HepG2 (cell line): ENCODE measurements around the gene HAX1. TPM values are rescaled to one million over a fixed set of nuclear protein-coding genes. Genes with fewer than 3 reads are reported as not detected.

Source experiments
- ATAC-seq: fragments of 200-7000 bp; cut with Tn5 transposase; 3 replicates; pipeline ENCODE4 v1.9.1; 2020; ENCODE audit warnings: mild to moderate bottlenecking, moderate library complexity
- BruUV-seq: library from RNA; stranded (reverse); fragments of 400-500 nt; replicated peaks from 2 replicates; lab custom pipeline; 2021; lab: Mats Ljungman, UMichigan
- CTCF ChIA-PET: fragments of 300-600 bp; formaldehyde crosslinking; extraction: SDS; loops from one replicate; lab custom pipeline; 2021; ENCODE audit warnings: low total read pairs, inconsistent platforms, low intra/inter-chr PET ratio; lab: Yijun Ruan, JAX
- POLR2A ChIA-PET: fragments of 350-600 bp; sonication (Branson Sonifier 250); formaldehyde crosslinking; loops from one replicate; lab custom pipeline; 2020; ENCODE audit warnings: antibody characterized with exemption, inconsistent platforms; lab: Yijun Ruan, JAX
- DNase-seq: peaks from one replicate; pipeline ENCODE4 v3.0.0-alpha.2; 2015; ENCODE audit warnings: low spot score
- FAIRE-seq: peaks from 3 replicates; lab custom pipeline; 2011; peaks lifted over from hg19 to GRCh38; lab: Jason Lieb, UNC
- H2AFZ ChIP-seq: one replicate; pipeline ENCODE4 v1.6.1; 2011; ENCODE audit warnings: low read length, inconsistent platforms
- H3K27ac ChIP-seq: fragments of 300-600 bp; 3 replicates; pipeline ENCODE4 v1.8.0; 2011; ENCODE audit warnings: mixed run types, mild to moderate bottlenecking, mixed read lengths, low read length, inconsistent platforms; ENCODE audit not compliant: insufficient read depth; ENCODE audit errors: extremely low read length
- H3K27me3 ChIP-seq, 2 experiments: fragments of 200-600 bp in 1 of 2; 2 replicates in 1 of 2; 3 replicates in 1 of 2; pipeline versions ENCODE4 v1.6.0 to v1.8.0; 2011; ENCODE audit warnings: low read length in 2 of 2, mild to moderate bottlenecking in 2 of 2, moderate library complexity in 2 of 2, inconsistent platforms in 1 of 2; ENCODE audit not compliant: insufficient read depth in 2 of 2, control insufficient read depth in 1 of 2
- H3K36me3 ChIP-seq, 2 experiments: fragments of 200-600 bp in 1 of 2; replicated peaks in 1 of 2; 2 replicates in 1 of 2; 3 replicates in 1 of 2; pipeline versions ENCODE4 v1.5.1 to v1.8.0; 2011; ENCODE audit warnings: low read length in 2 of 2, inconsistent platforms in 1 of 2; ENCODE audit not compliant: insufficient read depth in 2 of 2, control insufficient read depth in 1 of 2
- H3K4me1 ChIP-seq: 2 replicates; pipeline ENCODE4 v1.5.1; 2012; ENCODE audit warnings: low read length, inconsistent platforms; ENCODE audit not compliant: insufficient read depth
- H3K4me2 ChIP-seq: 2 replicates; pipeline ENCODE4 v1.6.0; 2011; ENCODE audit warnings: low read depth, low read length, inconsistent platforms
- H3K4me3 ChIP-seq, 3 experiments: fragments of 200-600 bp in 1 of 3; sonication (generic), shearing (Covaris generic) in 1 of 3; replicated peaks in 1 of 3; 2 replicates each; pipeline ENCODE4 v1.5.1; 2011 to 2016; ENCODE audit warnings: low read length in 3 of 3, inconsistent platforms in 2 of 3, low read depth in 2 of 3, mild to moderate bottlenecking in 2 of 3, control low read depth in 1 of 3, mixed read lengths in 1 of 3; ENCODE audit not compliant: insufficient read depth in 1 of 3
- H3K79me2 ChIP-seq: one replicate; pipeline ENCODE4 v1.6.1; 2011; ENCODE audit warnings: low read length, inconsistent platforms; ENCODE audit not compliant: insufficient read depth
- H3K9ac ChIP-seq: 2 replicates; pipeline ENCODE4 v1.6.0; 2011; ENCODE audit warnings: mild to moderate bottlenecking, low read depth, low read length, inconsistent platforms; ENCODE audit not compliant: insufficient read depth
- H3K9me3 ChIP-seq: 2 replicates; pipeline ENCODE4 v1.5.1; 2012; ENCODE audit warnings: mild to moderate bottlenecking, low read length
- H4K20me1 ChIP-seq: 2 replicates; pipeline ENCODE4 v1.6.0; 2011; ENCODE audit warnings: inconsistent platforms, mild to moderate bottlenecking, low read length, moderate library complexity; ENCODE audit not compliant: insufficient read depth
- BRD4 ChIP-seq: sonication (generic); formaldehyde crosslinking; IDR thresholded peaks from 2 replicates; pipeline ENCODE4 v1.4.0; 2020; ENCODE audit warnings: missing genetic modification reagents
- FOXA1 ChIP-seq, 2 experiments: fragments of 450-650 bp in 1 of 2; sonication (generic) in 1 of 2; formaldehyde crosslinking in 1 of 2; IDR thresholded peaks; 2 replicates each; pipeline versions ENCODE4 v1.4.0 to v1.6.1; 2016 to 2020; ENCODE audit warnings: missing genetic modification reagents in 1 of 2
- SIN3A ChIP-seq: IDR thresholded peaks from 2 replicates; pipeline ENCODE4 v1.6.1; 2011; ENCODE audit warnings: low read depth, mild to moderate bottlenecking, control low read depth, low read length, borderline replicate concordance
- ZFP37 ChIP-seq: sonication (generic); formaldehyde crosslinking; IDR thresholded peaks from 2 replicates; pipeline ENCODE4 v1.4.0; 2020; ENCODE audit warnings: missing genetic modification reagents, borderline replicate concordance
- ZKSCAN5 ChIP-seq: sonication (generic); formaldehyde crosslinking; IDR thresholded peaks from 2 replicates; pipeline ENCODE4 v1.5.1; 2020; ENCODE audit warnings: mild to moderate bottlenecking, missing genetic modification reagents
- ZNF10 ChIP-seq: sonication (generic); formaldehyde crosslinking; IDR thresholded peaks from 2 replicates; pipeline ENCODE4 v1.4.0; 2020; ENCODE audit warnings: mild to moderate bottlenecking, low read depth, missing genetic modification reagents, borderline replicate concordance
- ZNF101 ChIP-seq: sonication (generic); formaldehyde crosslinking; IDR thresholded peaks from 2 replicates; pipeline ENCODE4 v1.4.0; 2020; ENCODE audit warnings: mild to moderate bottlenecking, low read depth, missing genetic modification reagents, borderline replicate concordance
- ZNF224 ChIP-seq: sonication (generic); formaldehyde crosslinking; IDR thresholded peaks from 2 replicates; pipeline ENCODE4 v1.5.0; 2020; ENCODE audit warnings: mild to moderate bottlenecking, missing genetic modification reagents
- ZNF331 ChIP-seq: sonication (generic); formaldehyde crosslinking; IDR thresholded peaks from 2 replicates; pipeline ENCODE4 v1.4.0; 2020; ENCODE audit warnings: missing genetic modification reagents
- WGBS: methylation state at CpG from one replicate; pipeline ENCODE4 v1.1.6; 2017; ENCODE audit warnings: low lambda C conversion rate; 5-methylcytosine and 5-hydroxymethylcytosine counted together
- in situ Hi-C: cut with HindIII; loops from 2 replicates; pipeline ENCODE4 v1.10.0; 2017; ENCODE audit warnings: low pct_unique_long_range_greater_than_20kb; ENCODE audit not compliant: extremely low pct_ligation_motif_present
- intact Hi-C: fragments of 100-400 bp; cut with micrococcal nuclease; formaldehyde crosslinking; loops from one replicate; pipeline ENCODE4 v1.10.0; 2022; ENCODE audit not compliant: unreplicated experiment
- polyA plus RNA-seq, 8 experiments: library from polyadenylated mRNA; depleted of rRNA in 3 of 8; stranded (reverse) in 7 of 8; unstranded in 1 of 8; fragments of >200 nt; fragmentation: Illumina TruSeq in 4 of 8; extraction: Trizol in 4 of 8; gene quantifications; 2 replicates each; pipeline versions ENCODE4 v1.2.1 to v1.2.3, GENCODE V29; 2011 to 2016; ENCODE audit warnings: low read depth in 4 of 8, missing spikeins in 1 of 8, mixed read lengths in 1 of 8; ENCODE audit not compliant: insufficient read depth in 1 of 8
- total RNA-seq, 5 experiments: library from RNA; depleted of rRNA; stranded (reverse); fragments of >200 nt; fragmentation: Illumina TruSeq; extraction: Trizol; gene quantifications; 2 replicates each; pipeline ENCODE4 v1.2.3, GENCODE V29; 2016; ENCODE audit warnings: low read depth in 1 of 5
- TF ChIP-seq, protein P1 (sequence below): sonication (generic); formaldehyde crosslinking; IDR thresholded peaks from 2 replicates; pipeline ENCODE4 v1.5.1; 2020; ENCODE audit warnings: missing genetic modification reagents, mild to moderate bottlenecking, borderline replicate concordance
- TF ChIP-seq, protein P2 (sequence below): sonication (generic); formaldehyde crosslinking; IDR thresholded peaks from 2 replicates; pipeline ENCODE4 v1.8.0; 2022; ENCODE audit warnings: missing genetic modification reagents, mild to moderate bottlenecking, moderate library complexity, borderline replicate concordance
- TF ChIP-seq, protein P3 (sequence below): sonication (generic); formaldehyde crosslinking; IDR thresholded peaks from 2 replicates; pipeline ENCODE4 v1.5.0; 2020; ENCODE audit warnings: mild to moderate bottlenecking, missing genetic modification reagents, borderline replicate concordance
- TF ChIP-seq, protein P4 (sequence below): IDR thresholded peaks from 2 replicates; pipeline ENCODE4 v1.6.1; 2012; ENCODE audit warnings: inconsistent platforms
- TF ChIP-seq, protein P5 (sequence below): sonication (generic); formaldehyde crosslinking; IDR thresholded peaks from 2 replicates; pipeline ENCODE4 v1.8.0; 2022; ENCODE audit warnings: mild to moderate bottlenecking, missing genetic modification reagents, borderline replicate concordance

HAX1 gene
- total and polyA plus RNA-seq, 2 of the 13 experiments (the other 11 are each of a cell fraction or from before 2014, with no cell fraction given) = 89.2 to 128 TPM

DNA sequence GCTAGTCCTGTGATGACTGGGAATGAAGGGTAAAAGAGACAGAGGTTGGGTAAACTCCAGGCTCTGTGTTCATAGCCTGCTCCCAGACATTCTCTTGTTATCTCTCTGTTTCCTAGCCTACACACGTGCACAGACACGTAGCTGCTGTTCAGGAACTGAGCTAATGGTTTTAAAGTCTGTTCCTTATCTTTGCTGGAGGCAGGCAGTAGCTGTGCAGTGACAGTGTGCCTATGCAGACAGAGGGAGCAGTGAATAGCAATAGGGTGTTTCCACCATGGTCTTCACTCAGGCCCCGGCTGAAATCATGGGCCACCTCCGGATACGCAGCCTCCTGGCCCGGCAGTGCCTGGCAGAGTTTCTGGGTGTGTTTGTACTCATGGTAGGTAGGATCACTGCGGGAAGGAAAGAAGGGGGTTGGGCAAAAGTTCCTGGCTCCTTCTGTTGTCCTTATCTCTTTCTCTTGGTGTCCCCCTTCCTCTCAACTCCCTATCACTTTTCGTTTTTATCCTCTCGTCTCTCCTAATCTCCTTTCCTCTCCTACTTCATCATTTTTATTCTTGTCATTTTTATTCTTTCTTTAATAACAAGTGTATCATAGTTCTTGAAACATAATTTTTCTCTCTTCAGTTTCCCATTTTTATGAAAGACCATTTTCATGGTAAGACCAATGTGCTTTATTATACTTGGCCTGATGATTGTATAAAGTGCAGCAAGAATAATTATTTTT, 48.6 kb downstream of the HAX1 start, which contains the start of gene AQP10:
Gene AQP10, plus strand, starts transcription at position 212 of the 727 bp plus-strand sequence. Its CDS starts 63 bp downstream, at position 275.
- WGBS = 2% methylated on average over 5 of the region's 9 CpGs
- Histone ChIP-seq H3K27me3 (peaks cover 7 to 9% of the 10 kb centered on the region in 2 experiments; a peak in 3 of 5 replicates), H4K20me1 (no peaks in the 10 kb centered on the region), H2AFZ (no peak within 1 kb of the TSS), H3K4me1 (peaks cover 19% of the 10 kb centered on the region), H3K27ac (no peak within 1 kb of the TSS), H3K9me3 (no peaks in the 10 kb centered on the region), H3K4me3 (no peak within 1 kb of the TSS), H3K36me3 (no peaks in the 10 kb centered on the region), H3K9ac (no peak within 1 kb of the TSS), H3K4me2 (peak within 1 kb of the TSS; percentile 55), H3K79me2 (no peaks in the 10 kb centered on the region)
- CTCF ChIA-PET = no interaction called here
- intact Hi-C loops = no loop called here
- FAIRE-seq (peak; percentile 50), ATAC-seq (peak; percentile 56), DNase-seq (peak; percentile 63)
- POLR2A ChIA-PET = no interaction called here
- in situ Hi-C loops = no loop called here
- no TSS peak for BruUV-seq
- TF ChIP-seq, protein P1, sequence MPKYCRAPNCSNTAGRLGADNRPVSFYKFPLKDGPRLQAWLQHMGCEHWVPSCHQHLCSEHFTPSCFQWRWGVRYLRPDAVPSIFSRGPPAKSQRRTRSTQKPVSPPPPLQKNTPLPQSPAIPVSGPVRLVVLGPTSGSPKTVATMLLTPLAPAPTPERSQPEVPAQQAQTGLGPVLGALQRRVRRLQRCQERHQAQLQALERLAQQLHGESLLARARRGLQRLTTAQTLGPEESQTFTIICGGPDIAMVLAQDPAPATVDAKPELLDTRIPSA = no peak
- TF ChIP-seq, protein P2, sequence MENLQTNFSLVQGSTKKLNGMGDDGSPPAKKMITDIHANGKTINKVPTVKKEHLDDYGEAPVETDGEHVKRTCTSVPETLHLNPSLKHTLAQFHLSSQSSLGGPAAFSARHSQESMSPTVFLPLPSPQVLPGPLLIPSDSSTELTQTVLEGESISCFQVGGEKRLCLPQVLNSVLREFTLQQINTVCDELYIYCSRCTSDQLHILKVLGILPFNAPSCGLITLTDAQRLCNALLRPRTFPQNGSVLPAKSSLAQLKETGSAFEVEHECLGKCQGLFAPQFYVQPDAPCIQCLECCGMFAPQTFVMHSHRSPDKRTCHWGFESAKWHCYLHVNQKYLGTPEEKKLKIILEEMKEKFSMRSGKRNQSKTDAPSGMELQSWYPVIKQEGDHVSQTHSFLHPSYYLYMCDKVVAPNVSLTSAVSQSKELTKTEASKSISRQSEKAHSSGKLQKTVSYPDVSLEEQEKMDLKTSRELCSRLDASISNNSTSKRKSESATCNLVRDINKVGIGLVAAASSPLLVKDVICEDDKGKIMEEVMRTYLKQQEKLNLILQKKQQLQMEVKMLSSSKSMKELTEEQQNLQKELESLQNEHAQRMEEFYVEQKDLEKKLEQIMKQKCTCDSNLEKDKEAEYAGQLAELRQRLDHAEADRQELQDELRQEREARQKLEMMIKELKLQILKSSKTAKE (CRISPR knock-in tag) = peak; percentile 79
- TF ChIP-seq, protein P3, sequence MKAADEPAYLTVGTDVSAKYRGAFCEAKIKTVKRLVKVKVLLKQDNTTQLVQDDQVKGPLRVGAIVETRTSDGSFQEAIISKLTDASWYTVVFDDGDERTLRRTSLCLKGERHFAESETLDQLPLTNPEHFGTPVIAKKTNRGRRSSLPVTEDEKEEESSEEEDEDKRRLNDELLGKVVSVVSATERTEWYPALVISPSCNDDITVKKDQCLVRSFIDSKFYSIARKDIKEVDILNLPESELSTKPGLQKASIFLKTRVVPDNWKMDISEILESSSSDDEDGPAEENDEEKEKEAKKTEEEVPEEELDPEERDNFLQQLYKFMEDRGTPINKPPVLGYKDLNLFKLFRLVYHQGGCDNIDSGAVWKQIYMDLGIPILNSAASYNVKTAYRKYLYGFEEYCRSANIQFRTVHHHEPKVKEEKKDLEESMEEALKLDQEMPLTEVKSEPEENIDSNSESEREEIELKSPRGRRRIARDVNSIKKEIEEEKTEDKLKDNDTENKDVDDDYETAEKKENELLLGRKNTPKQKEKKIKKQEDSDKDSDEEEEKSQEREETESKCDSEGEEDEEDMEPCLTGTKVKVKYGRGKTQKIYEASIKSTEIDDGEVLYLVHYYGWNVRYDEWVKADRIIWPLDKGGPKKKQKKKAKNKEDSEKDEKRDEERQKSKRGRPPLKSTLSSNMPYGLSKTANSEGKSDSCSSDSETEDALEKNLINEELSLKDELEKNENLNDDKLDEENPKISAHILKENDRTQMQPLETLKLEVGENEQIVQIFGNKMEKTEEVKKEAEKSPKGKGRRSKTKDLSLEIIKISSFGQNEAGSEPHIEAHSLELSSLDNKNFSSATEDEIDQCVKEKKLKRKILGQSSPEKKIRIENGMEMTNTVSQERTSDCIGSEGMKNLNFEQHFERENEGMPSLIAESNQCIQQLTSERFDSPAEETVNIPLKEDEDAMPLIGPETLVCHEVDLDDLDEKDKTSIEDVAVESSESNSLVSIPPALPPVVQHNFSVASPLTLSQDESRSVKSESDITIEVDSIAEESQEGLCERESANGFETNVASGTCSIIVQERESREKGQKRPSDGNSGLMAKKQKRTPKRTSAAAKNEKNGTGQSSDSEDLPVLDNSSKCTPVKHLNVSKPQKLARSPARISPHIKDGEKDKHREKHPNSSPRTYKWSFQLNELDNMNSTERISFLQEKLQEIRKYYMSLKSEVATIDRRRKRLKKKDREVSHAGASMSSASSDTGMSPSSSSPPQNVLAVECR (CRISPR knock-in tag) = peak; percentile 21; the same call in 1 of the 2 replicates
- TF ChIP-seq SIN3A (no peak), ZKSCAN5 (CRISPR knock-in tag) (no peak), ZNF224 (CRISPR knock-in tag) (no peak), ZNF101 (CRISPR knock-in tag) (no peak), ZNF10 (CRISPR knock-in tag) (no peak), ZFP37 (no peak), FOXA1 (IDR thresholded peaks at IDR 0.05) (no peak), FOXA1 (CRISPR knock-in tag; IDR thresholded peaks at IDR 0.05) (0 out of 2 replicates have a peak, but pooled peaks have one; percentile 3), ZNF331 (CRISPR knock-in tag) (peak; percentile 64; the same call in 1 of the 2 replicates), BRD4 (CRISPR knock-in tag) (no peak)
- TF ChIP-seq, protein P4, sequence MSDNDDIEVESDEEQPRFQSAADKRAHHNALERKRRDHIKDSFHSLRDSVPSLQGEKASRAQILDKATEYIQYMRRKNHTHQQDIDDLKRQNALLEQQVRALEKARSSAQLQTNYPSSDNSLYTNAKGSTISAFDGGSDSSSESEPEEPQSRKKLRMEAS = peak; percentile 45
- TF ChIP-seq, protein P5, sequence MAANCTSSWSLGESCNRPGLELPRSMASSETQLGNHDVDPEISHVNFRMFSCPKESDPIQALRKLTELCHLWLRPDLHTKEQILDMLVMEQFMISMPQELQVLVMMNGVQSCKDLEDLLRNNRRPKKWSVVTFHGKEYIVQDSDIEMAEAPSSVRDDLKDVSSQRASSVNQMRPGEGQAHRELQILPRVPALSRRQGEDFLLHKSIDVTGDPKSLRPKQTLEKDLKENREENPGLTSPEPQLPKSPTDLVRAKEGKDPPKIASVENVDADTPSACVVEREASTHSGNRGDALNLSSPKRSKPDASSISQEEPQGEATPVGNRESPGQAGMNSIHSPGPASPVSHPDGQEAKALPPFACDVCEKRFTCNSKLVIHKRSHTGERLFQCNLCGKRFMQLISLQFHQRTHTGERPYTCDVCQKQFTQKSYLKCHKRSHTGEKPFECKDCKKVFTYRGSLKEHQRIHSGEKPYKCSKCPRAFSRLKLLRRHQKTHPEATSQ (CRISPR knock-in tag) = no peak
